ENCODE measurements around the gene AICDA. TPM values are rescaled to one million over a fixed set of nuclear protein-coding genes. Genes with fewer than 3 reads are reported as not detected.

Gene AICDA
- total and polyA plus RNA-seq, 10 of the 15 experiments (the other 5 are each of a cell fraction or from before 2014, with no cell fraction given), result 9.4 to 24.9 (median 16.6) TPM

DNA sequence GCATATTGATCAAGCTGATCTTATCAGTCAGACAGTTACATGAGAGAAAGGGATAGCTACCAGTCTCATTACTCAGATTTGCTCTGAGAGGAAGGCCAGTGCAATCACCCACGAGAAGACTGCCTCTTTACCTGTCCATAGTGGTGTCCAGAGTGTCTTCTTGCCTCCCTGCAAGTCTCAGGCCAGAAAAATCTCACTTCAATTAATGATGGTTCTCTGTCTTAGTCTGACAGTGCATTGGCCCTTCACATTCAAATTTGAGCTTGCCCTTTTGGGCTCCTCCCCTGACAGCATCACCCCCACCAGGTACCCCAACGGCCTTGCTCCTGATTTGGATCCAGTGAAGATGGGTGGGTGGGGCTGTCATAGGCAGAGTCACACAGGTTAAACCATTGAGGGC lies at the start of gene AICDA (continued):
- TF ChIP-seq TCF3 (IDR thresholded peaks at IDR 0.05; ENCODE audit: borderline replicate concordance, insufficient read depth, low read depth, low read length), result no peak
- TF ChIP-seq ZSCAN29 (IDR thresholded peaks at IDR 0.05), result no peak
- peak; percentile 27; the same call in 1 of the 2 replicates for TF ChIP-seq ZBED1 (IDR thresholded peaks at IDR 0.05; ENCODE audit: borderline replicate concordance)
- no peak for TF ChIP-seq PAX8 (IDR thresholded peaks at IDR 0.05)
- no peak for TF ChIP-seq HDAC2 (IDR thresholded peaks at IDR 0.05)
- TF ChIP-seq, protein P1, sequence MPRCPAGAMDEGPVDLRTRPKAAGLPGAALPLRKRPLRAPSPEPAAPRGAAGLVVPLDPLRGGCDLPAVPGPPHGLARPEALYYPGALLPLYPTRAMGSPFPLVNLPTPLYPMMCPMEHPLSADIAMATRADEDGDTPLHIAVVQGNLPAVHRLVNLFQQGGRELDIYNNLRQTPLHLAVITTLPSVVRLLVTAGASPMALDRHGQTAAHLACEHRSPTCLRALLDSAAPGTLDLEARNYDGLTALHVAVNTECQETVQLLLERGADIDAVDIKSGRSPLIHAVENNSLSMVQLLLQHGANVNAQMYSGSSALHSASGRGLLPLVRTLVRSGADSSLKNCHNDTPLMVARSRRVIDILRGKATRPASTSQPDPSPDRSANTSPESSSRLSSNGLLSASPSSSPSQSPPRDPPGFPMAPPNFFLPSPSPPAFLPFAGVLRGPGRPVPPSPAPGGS (IDR thresholded peaks at IDR 0.05; ENCODE audit: borderline replicate concordance, insufficient read depth, low read depth, low read length, poor library complexity, severe bottlenecking), result no peak
- TF ChIP-seq, protein P2, sequence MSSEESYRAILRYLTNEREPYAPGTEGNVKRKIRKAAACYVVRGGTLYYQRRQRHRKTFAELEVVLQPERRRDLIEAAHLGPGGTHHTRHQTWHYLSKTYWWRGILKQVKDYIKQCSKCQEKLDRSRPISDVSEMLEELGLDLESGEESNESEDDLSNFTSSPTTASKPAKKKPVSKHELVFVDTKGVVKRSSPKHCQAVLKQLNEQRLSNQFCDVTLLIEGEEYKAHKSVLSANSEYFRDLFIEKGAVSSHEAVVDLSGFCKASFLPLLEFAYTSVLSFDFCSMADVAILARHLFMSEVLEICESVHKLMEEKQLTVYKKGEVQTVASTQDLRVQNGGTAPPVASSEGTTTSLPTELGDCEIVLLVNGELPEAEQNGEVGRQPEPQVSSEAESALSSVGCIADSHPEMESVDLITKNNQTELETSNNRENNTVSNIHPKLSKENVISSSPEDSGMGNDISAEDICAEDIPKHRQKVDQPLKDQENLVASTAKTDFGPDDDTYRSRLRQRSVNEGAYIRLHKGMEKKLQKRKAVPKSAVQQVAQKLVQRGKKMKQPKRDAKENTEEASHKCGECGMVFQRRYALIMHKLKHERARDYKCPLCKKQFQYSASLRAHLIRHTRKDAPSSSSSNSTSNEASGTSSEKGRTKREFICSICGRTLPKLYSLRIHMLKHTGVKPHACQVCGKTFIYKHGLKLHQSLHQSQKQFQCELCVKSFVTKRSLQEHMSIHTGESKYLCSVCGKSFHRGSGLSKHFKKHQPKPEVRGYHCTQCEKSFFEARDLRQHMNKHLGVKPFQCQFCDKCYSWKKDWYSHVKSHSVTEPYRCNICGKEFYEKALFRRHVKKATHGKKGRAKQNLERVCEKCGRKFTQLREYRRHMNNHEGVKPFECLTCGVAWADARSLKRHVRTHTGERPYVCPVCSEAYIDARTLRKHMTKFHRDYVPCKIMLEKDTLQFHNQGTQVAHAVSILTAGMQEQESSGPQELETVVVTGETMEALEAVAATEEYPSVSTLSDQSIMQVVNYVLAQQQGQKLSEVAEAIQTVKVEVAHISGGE (CRISPR knock-in tag; IDR thresholded peaks at IDR 0.05), result no peak
- TF ChIP-seq, protein P3, sequence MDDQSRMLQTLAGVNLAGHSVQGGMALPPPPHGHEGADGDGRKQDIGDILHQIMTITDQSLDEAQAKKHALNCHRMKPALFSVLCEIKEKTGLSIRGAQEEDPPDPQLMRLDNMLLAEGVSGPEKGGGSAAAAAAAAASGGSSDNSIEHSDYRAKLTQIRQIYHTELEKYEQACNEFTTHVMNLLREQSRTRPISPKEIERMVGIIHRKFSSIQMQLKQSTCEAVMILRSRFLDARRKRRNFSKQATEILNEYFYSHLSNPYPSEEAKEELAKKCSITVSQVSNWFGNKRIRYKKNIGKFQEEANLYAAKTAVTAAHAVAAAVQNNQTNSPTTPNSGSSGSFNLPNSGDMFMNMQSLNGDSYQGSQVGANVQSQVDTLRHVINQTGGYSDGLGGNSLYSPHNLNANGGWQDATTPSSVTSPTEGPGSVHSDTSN (IDR thresholded peaks at IDR 0.05; ENCODE audit: insufficient replicate concordance, low read depth, low read length), result no peak
- no peak for TF ChIP-seq NR2C2 (IDR thresholded peaks at IDR 0.05; ENCODE audit: borderline replicate concordance, control insufficient read depth, insufficient read length, low read depth)
- TF ChIP-seq DPF2 (IDR thresholded peaks at IDR 0.05), result no peak
- TF ChIP-seq SIX5 (IDR thresholded peaks at IDR 0.05; ENCODE audit: low read depth, low read length, severe bottlenecking), result no peak
- TF ChIP-seq, protein P4, sequence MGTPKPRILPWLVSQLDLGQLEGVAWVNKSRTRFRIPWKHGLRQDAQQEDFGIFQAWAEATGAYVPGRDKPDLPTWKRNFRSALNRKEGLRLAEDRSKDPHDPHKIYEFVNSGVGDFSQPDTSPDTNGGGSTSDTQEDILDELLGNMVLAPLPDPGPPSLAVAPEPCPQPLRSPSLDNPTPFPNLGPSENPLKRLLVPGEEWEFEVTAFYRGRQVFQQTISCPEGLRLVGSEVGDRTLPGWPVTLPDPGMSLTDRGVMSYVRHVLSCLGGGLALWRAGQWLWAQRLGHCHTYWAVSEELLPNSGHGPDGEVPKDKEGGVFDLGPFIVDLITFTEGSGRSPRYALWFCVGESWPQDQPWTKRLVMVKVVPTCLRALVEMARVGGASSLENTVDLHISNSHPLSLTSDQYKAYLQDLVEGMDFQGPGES (IDR thresholded peaks at IDR 0.05), result no peak
- TF ChIP-seq, protein P5, sequence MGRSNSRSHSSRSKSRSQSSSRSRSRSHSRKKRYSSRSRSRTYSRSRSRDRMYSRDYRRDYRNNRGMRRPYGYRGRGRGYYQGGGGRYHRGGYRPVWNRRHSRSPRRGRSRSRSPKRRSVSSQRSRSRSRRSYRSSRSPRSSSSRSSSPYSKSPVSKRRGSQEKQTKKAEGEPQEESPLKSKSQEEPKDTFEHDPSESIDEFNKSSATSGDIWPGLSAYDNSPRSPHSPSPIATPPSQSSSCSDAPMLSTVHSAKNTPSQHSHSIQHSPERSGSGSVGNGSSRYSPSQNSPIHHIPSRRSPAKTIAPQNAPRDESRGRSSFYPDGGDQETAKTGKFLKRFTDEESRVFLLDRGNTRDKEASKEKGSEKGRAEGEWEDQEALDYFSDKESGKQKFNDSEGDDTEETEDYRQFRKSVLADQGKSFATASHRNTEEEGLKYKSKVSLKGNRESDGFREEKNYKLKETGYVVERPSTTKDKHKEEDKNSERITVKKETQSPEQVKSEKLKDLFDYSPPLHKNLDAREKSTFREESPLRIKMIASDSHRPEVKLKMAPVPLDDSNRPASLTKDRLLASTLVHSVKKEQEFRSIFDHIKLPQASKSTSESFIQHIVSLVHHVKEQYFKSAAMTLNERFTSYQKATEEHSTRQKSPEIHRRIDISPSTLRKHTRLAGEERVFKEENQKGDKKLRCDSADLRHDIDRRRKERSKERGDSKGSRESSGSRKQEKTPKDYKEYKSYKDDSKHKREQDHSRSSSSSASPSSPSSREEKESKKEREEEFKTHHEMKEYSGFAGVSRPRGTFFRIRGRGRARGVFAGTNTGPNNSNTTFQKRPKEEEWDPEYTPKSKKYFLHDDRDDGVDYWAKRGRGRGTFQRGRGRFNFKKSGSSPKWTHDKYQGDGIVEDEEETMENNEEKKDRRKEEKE (IDR thresholded peaks at IDR 0.05), result no peak
- TF ChIP-seq BRCA1 (IDR thresholded peaks at IDR 0.05; ENCODE audit: low read depth, low read length), result no peak
- TF ChIP-seq, protein P6, sequence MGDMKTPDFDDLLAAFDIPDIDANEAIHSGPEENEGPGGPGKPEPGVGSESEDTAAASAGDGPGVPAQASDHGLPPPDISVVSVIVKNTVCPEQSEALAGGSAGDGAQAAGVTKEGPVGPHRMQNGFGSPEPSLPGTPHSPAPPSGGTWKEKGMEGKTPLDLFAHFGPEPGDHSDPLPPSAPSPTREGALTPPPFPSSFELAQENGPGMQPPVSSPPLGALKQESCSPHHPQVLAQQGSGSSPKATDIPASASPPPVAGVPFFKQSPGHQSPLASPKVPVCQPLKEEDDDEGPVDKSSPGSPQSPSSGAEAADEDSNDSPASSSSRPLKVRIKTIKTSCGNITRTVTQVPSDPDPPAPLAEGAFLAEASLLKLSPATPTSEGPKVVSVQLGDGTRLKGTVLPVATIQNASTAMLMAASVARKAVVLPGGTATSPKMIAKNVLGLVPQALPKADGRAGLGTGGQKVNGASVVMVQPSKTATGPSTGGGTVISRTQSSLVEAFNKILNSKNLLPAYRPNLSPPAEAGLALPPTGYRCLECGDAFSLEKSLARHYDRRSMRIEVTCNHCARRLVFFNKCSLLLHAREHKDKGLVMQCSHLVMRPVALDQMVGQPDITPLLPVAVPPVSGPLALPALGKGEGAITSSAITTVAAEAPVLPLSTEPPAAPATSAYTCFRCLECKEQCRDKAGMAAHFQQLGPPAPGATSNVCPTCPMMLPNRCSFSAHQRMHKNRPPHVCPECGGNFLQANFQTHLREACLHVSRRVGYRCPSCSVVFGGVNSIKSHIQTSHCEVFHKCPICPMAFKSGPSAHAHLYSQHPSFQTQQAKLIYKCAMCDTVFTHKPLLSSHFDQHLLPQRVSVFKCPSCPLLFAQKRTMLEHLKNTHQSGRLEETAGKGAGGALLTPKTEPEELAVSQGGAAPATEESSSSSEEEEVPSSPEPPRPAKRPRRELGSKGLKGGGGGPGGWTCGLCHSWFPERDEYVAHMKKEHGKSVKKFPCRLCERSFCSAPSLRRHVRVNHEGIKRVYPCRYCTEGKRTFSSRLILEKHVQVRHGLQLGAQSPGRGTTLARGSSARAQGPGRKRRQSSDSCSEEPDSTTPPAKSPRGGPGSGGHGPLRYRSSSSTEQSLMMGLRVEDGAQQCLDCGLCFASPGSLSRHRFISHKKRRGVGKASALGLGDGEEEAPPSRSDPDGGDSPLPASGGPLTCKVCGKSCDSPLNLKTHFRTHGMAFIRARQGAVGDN (IDR thresholded peaks at IDR 0.05), result 0 out of 2 replicates have a peak, but pooled peaks have one; percentile 16

Data from GM12878 (cell line).